ENCODE measurements around the gene RHBDD3. TPM values are rescaled to one million over a fixed set of nuclear protein-coding genes. Genes with fewer than 3 reads are reported as not detected.
A peak's percentile ranks its signal among the peaks of the same experiment; 100 is the strongest.

Gene RHBDD3
- total and polyA plus RNA-seq, 9 of the 15 experiments (the other 6 are each of a cell fraction or from before 2014, with no cell fraction given): 0.32 to 35.6 (median 14.0) TPM

- TF ChIP-seq ZNF639 (CRISPR knock-in tag; conservative IDR thresholded peaks at IDR 0.05 in 1 of 2, IDR thresholded peaks at IDR 0.05 in 1 of 2) (no peak), POU5F1 (IDR thresholded peaks at IDR 0.05; ENCODE audit: borderline replicate concordance, low read depth, low read length, partially characterized antibody) (no peak)
Measured at GRCh38 chr22:29225422-29226090, 42.2 kb downstream of the RHBDD3 start (continued).

GRCh38 chr22:29224859-29225410, 42.8 kb downstream of the RHBDD3 start:
- H2AFZ ChIP-seq (ENCODE audit: low read depth, low read length): no peak overlapping the region

More at GRCh38 chr22:29224859-29225410, 42.8 kb downstream of the RHBDD3 start:
- FAIRE-seq: no peak
- H4K20me1 ChIP-seq (replicated peaks; ENCODE audit: control insufficient read depth, insufficient read depth, low read length): no peaks in the 10 kb centered on the region
- H3K4me3 ChIP-seq: no peak overlapping the region
- no peaks in the 10 kb centered on the region for H3K27me3 ChIP-seq (ENCODE audit: control insufficient read depth in 2 of 2, insufficient read depth in 2 of 2, low read length in 2 of 2)
- no peaks in the 10 kb centered on the region for H3K36me3 ChIP-seq (ENCODE audit: control insufficient read depth, insufficient read depth, low read length)
- POLR2A ChIA-PET: interaction anchor here (0.9 to 1.6 kb wide), 2 partner anchors 8 to 12 kb away, joined by 3 to 4 read pairs; no protein-coding TSS in a partner anchor
- no peak for DNase-seq (ENCODE audit: extremely low read depth in 1 of 4, low spot score in 3 of 4)
- no TSS peak for BruUV-seq (replicated peaks)
- in situ Hi-C loops (cut with MboI): no loop called here
- 0 out of 4 replicates have a peak overlapping the region, but pooled peaks of 1 of the 2 experiments have one; percentile 22 for H3K9ac ChIP-seq (ENCODE audit: insufficient read depth in 1 of 2, low read depth in 2 of 2, low read length in 2 of 2)
- TF ChIP-seq ZNF224 (CRISPR knock-in tag; IDR thresholded peaks at IDR 0.05): no peak
- TF ChIP-seq RBFOX2 (IDR thresholded peaks at IDR 0.05; ENCODE audit: low read depth, low read length): 0 out of 2 replicates have a peak, but pooled peaks have one; percentile 4
- TF ChIP-seq TRIM25 (IDR thresholded peaks at IDR 0.05; ENCODE audit: borderline replicate concordance): no peak
- TF ChIP-seq ARNT (IDR thresholded peaks at IDR 0.05): no peak
- no peak for TF ChIP-seq ZEB2 (IDR thresholded peaks at IDR 0.05)
- intact Hi-C loops (cut with micrococcal nuclease): no loop called here
- no peak overlapping the region for H3K4me2 ChIP-seq (ENCODE audit: insufficient read depth, low read length)
- peaks cover 0 to 14% of the 10 kb centered on the region in 2 experiments; a peak in 2 of 5 replicates for H3K4me1 ChIP-seq (replicated peaks in 1 of 2; ENCODE audit: control insufficient read depth in 2 of 2, insufficient read depth in 2 of 2, low read length in 2 of 2)
- H3K79me2 ChIP-seq (ENCODE audit: control insufficient read depth, insufficient read depth, low read length): no peaks in the 10 kb centered on the region
- 90% methylated on average over 2 of the region's 7 CpGs for WGBS (ENCODE audit: insufficient coverage, low coverage, missing lambda C conversion rate)
- no peaks in the 10 kb centered on the region for H3K9me3 ChIP-seq (replicated peaks; ENCODE audit: control insufficient read depth, insufficient read depth, low read depth, low read length)
- no peak overlapping the region for H3K27ac ChIP-seq (ENCODE audit: extremely low read depth, low read depth, low read length)
- no peaks in the 10 kb centered on the region for H3K9me1 ChIP-seq (ENCODE audit: control insufficient read depth, insufficient read depth, low read length)
- CTCF ChIA-PET (ENCODE audit: low intra/inter-chr PET ratio): no interaction called here
- ATAC-seq: no peak

All from K562 (cell line).